HepG2 (cell line): Measurements from ENCODE around the gene PLEKHG4. TPM values are rescaled to one million over a fixed set of nuclear protein-coding genes. Genes with fewer than 3 reads are reported as not detected.

Experiments
- ATF1 ChIP-seq: IDR thresholded peaks from 2 replicates; pipeline ENCODE4 v1.6.1; 2016; ENCODE audit warnings: mild to moderate bottlenecking, control low read depth
- GMEB1 ChIP-seq: sonication (generic); formaldehyde crosslinking; IDR thresholded peaks from 2 replicates; pipeline ENCODE4 v1.5.1; 2020; ENCODE audit warnings: missing genetic modification reagents, mild to moderate bottlenecking, borderline replicate concordance
- KLF6 ChIP-seq: IDR thresholded peaks from 2 replicates; pipeline ENCODE4 v1.8.0; 2016; ENCODE audit warnings: missing biosample characterization, missing genetic modification reagents
- MLX ChIP-seq: IDR thresholded peaks from 2 replicates; pipeline ENCODE4 v1.6.1; 2016
- ONECUT2 ChIP-seq: sonication (generic); formaldehyde crosslinking; IDR thresholded peaks from 2 replicates; pipeline ENCODE4 v1.4.0; 2020; ENCODE audit warnings: missing genetic modification reagents
- PLSCR1 ChIP-seq: sonication (generic); formaldehyde crosslinking; IDR thresholded peaks from 2 replicates; pipeline ENCODE4 v1.5.0; 2020; ENCODE audit warnings: missing genetic modification reagents, mild to moderate bottlenecking, borderline replicate concordance
- RORA ChIP-seq: sonication (generic); formaldehyde crosslinking; IDR thresholded peaks from 2 replicates; pipeline ENCODE4 v1.5.0; 2020; ENCODE audit warnings: mild to moderate bottlenecking, missing genetic modification reagents, moderate library complexity
- SMAD1 ChIP-seq: sonication (generic); formaldehyde crosslinking; IDR thresholded peaks from 2 replicates; pipeline ENCODE4 v1.4.0; 2020; ENCODE audit warnings: missing genetic modification reagents, low read depth, mild to moderate bottlenecking, borderline replicate concordance
- SNAPC4 ChIP-seq: sonication (generic); formaldehyde crosslinking; IDR thresholded peaks from 2 replicates; pipeline ENCODE4 v1.4.0; 2020; ENCODE audit warnings: mild to moderate bottlenecking, missing genetic modification reagents
- SP4 ChIP-seq: sonication (generic); formaldehyde crosslinking; IDR thresholded peaks from 2 replicates; pipeline ENCODE4 v1.8.1; 2023; ENCODE audit warnings: mild to moderate bottlenecking, missing genetic modification reagents
- USF2 ChIP-seq, 2 experiments: sonication (generic) in 1 of 2; formaldehyde crosslinking in 1 of 2; IDR thresholded peaks; 2 replicates each; pipeline versions ENCODE4 v1.5.1 to v1.6.1; 2011 to 2020; ENCODE audit warnings: borderline replicate concordance in 1 of 2, low read depth in 1 of 2, low read length in 1 of 2, mild to moderate bottlenecking in 1 of 2, missing genetic modification reagents in 1 of 2, moderate library complexity in 1 of 2
- ZNF230 ChIP-seq: sonication (generic); formaldehyde crosslinking; IDR thresholded peaks from 2 replicates; pipeline ENCODE4 v1.4.0; 2020; ENCODE audit warnings: mild to moderate bottlenecking, missing genetic modification reagents
- ZNF3 ChIP-seq: IDR thresholded peaks from 2 replicates; pipeline ENCODE4 v1.7.0; 2017; ENCODE audit warnings: inconsistent platforms
- ZNF362 ChIP-seq: sonication (generic); formaldehyde crosslinking; IDR thresholded peaks from 2 replicates; pipeline ENCODE4 v1.4.0; 2020; ENCODE audit warnings: missing genetic modification reagents, mild to moderate bottlenecking, borderline replicate concordance
- ZNF775 ChIP-seq: sonication (generic); formaldehyde crosslinking; IDR thresholded peaks from 2 replicates; pipeline ENCODE4 v1.4.0; 2020; ENCODE audit warnings: missing genetic modification reagents, mild to moderate bottlenecking, moderate library complexity, borderline replicate concordance
- ZUFSP ChIP-seq: sonication (generic); formaldehyde crosslinking; IDR thresholded peaks from 2 replicates; pipeline ENCODE4 v1.9.0; 2021; ENCODE audit warnings: missing genetic modification reagents, mild to moderate bottlenecking, borderline replicate concordance
- polyA plus RNA-seq, 8 experiments: library from polyadenylated mRNA; depleted of rRNA in 3 of 8; stranded (reverse) in 7 of 8; unstranded in 1 of 8; fragments of >200 nt; fragmentation: Illumina TruSeq in 4 of 8; extraction: Trizol in 4 of 8; gene quantifications; 2 replicates each; pipeline versions ENCODE4 v1.2.1 to v1.2.3, GENCODE V29; 2011 to 2016; ENCODE audit warnings: low read depth in 4 of 8, missing spikeins in 1 of 8, mixed read lengths in 1 of 8; ENCODE audit not compliant: insufficient read depth in 1 of 8
- total RNA-seq, 5 experiments: library from RNA; depleted of rRNA; stranded (reverse); fragments of >200 nt; fragmentation: Illumina TruSeq; extraction: Trizol; gene quantifications; 2 replicates each; pipeline ENCODE4 v1.2.3, GENCODE V29; 2016; ENCODE audit warnings: low read depth in 1 of 5

Gene PLEKHG4
- total and polyA plus RNA-seq, 2 of the 13 experiments (the other 11 are each of a cell fraction or from before 2014, with no cell fraction given): 7.1 to 13.6 TPM

GRCh38 chr16:67326115-67326471 is 46.8 kb downstream of the PLEKHG4 start (continued):
- TF ChIP-seq SNAPC4 (0 out of 2 replicates have a peak, but pooled peaks have one; percentile 30), RORA (CRISPR knock-in tag) (no peak), ONECUT2 (CRISPR knock-in tag) (no peak), SP4 (CRISPR knock-in tag) (no peak), GMEB1 (CRISPR knock-in tag) (no peak), SMAD1 (CRISPR knock-in tag) (no peak), ZUFSP (CRISPR knock-in tag) (no peak), ATF1 (CRISPR knock-in tag) (no peak), PLSCR1 (CRISPR knock-in tag) (no peak), MLX (CRISPR knock-in tag) (no peak), ZNF775 (CRISPR knock-in tag) (no peak), USF2 (IDR thresholded peaks at IDR 0.05; ENCODE audit: low read depth, low read length) (no peak), USF2 (CRISPR knock-in tag; IDR thresholded peaks at IDR 0.05; ENCODE audit: borderline replicate concordance) (no peak), ZNF3 (CRISPR knock-in tag) (no peak), KLF6 (CRISPR knock-in tag) (no peak), ZNF362 (CRISPR knock-in tag) (no peak), ZNF230 (CRISPR knock-in tag) (no peak)
